Breast epithelium (tissue), 3 donors: ENCODE data around the gene NEK8.

Experiments
- POLR2A ChIP-seq: fragments of 450-650 bp; IDR thresholded peaks from one replicate; pipeline ENCODE4 v1.6.1; 2016; ENCODE audit warnings: antibody characterized with exemption, mild to moderate bottlenecking, moderate library complexity
- POLR2AphosphoS5 ChIP-seq, 3 donors: sonication (generic); formaldehyde crosslinking; IDR thresholded peaks; one replicate each; pipeline ENCODE4 v1.6.1; 2017; ENCODE audit warnings: antibody characterized with exemption in 3 of 3
- TF ChIP-seq, protein P1 (sequence below), 3 donors: fragments of 450-650 bp; IDR thresholded peaks; one replicate each; pipeline ENCODE4 v1.5.1; 2016 to 2017; ENCODE audit warnings: antibody characterized with exemption in 3 of 3, mild to moderate bottlenecking in 3 of 3, moderate library complexity in 3 of 3

GRCh38 chr17:28723159-28723835 lies 5.3 kb upstream of the NEK8 start:
- TF ChIP-seq, protein P1, sequence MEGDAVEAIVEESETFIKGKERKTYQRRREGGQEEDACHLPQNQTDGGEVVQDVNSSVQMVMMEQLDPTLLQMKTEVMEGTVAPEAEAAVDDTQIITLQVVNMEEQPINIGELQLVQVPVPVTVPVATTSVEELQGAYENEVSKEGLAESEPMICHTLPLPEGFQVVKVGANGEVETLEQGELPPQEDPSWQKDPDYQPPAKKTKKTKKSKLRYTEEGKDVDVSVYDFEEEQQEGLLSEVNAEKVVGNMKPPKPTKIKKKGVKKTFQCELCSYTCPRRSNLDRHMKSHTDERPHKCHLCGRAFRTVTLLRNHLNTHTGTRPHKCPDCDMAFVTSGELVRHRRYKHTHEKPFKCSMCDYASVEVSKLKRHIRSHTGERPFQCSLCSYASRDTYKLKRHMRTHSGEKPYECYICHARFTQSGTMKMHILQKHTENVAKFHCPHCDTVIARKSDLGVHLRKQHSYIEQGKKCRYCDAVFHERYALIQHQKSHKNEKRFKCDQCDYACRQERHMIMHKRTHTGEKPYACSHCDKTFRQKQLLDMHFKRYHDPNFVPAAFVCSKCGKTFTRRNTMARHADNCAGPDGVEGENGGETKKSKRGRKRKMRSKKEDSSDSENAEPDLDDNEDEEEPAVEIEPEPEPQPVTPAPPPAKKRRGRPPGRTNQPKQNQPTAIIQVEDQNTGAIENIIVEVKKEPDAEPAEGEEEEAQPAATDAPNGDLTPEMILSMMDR (IDR thresholded peaks at IDR 0.05): no peak
- TF ChIP-seq POLR2AphosphoS5 (IDR thresholded peaks at IDR 0.05) (no peak), POLR2A (no peak)
